A673 (cell line): ENCODE measurements around the gene NEDD4L. TPM values are rescaled to one million over a fixed set of nuclear protein-coding genes. Genes with fewer than 3 reads are reported as not detected.
"Not testable (repeated sequence)": the region's sequence is repeated elsewhere in the genome, so short reads cannot be mapped to it uniquely, and the experiment has no call there.

Experiments
- BruUV-seq: library from RNA; stranded (reverse); fragments of 400-500 nt; replicated peaks from 2 replicates; lab custom pipeline; 2021; lab: Mats Ljungman, UMichigan
- CTCF ChIA-PET: fragments of 300-600 bp; sonication (Branson Sonifier 250); formaldehyde crosslinking; loops from one replicate; lab custom pipeline; 2022; ENCODE audit warnings: antibody characterized with exemption; lab: Charles Lee
- POLR2A ChIA-PET: fragments of 300-600 bp; sonication (Branson Sonifier 250); formaldehyde crosslinking; loops from one replicate; lab custom pipeline; 2022; ENCODE audit warnings: antibody characterized with exemption; ENCODE audit not compliant: low non-redundant PET; lab: Charles Lee
- DNase-seq: peaks from one replicate; pipeline ENCODE4 v3.0.0-alpha.2; 2015; ENCODE audit warnings: low spot score
- H3K27ac ChIP-seq: fragments of 200-600 bp; sonication (generic); 2 replicates; pipeline ENCODE4 v1.5.1; 2016; ENCODE audit warnings: mixed run types, low read depth, mild to moderate bottlenecking, mixed read lengths, antibody characterized with exemption, low read length; ENCODE audit not compliant: poor library complexity, severe bottlenecking
- H3K27me3 ChIP-seq: fragments of 200-600 bp; sonication (generic); replicated peaks from 2 replicates; pipeline ENCODE4 v1.6.1; 2017; ENCODE audit warnings: mixed run types, low read depth, mild to moderate bottlenecking, mixed read lengths, antibody characterized with exemption, low read length; ENCODE audit not compliant: insufficient read depth, poor library complexity
- H3K36me3 ChIP-seq: fragments of 200-600 bp; sonication (generic); 2 replicates; pipeline ENCODE4 v1.6.1; 2016; ENCODE audit warnings: mixed run types, mild to moderate bottlenecking, mixed read lengths, antibody characterized with exemption, low read length; ENCODE audit not compliant: insufficient read depth, poor library complexity, severe bottlenecking
- H3K4me1 ChIP-seq: fragments of 200-600 bp; sonication (generic); 2 replicates; pipeline ENCODE4 v1.6.1; 2017; ENCODE audit warnings: mixed run types, mild to moderate bottlenecking, mixed read lengths, antibody characterized with exemption, low read length; ENCODE audit not compliant: insufficient read depth, poor library complexity, severe bottlenecking
- H3K4me3 ChIP-seq: fragments of 200-600 bp; sonication (generic); 2 replicates; pipeline ENCODE4 v1.5.1; 2016; ENCODE audit warnings: low read depth, mixed run types, mild to moderate bottlenecking, mixed read lengths, low read length; ENCODE audit not compliant: poor library complexity, severe bottlenecking
- H3K9me3 ChIP-seq: fragments of 200-600 bp; sonication (generic); 2 replicates; pipeline ENCODE4 v1.6.1; 2016; ENCODE audit warnings: mixed run types, low read depth, mild to moderate bottlenecking, mixed read lengths, antibody characterized with exemption, low read length; ENCODE audit not compliant: poor library complexity, severe bottlenecking
- EZH2 ChIP-seq: fragments of 200-600 bp; sonication (generic); IDR thresholded peaks from 2 replicates; pipeline ENCODE4 v1.6.1; 2017; ENCODE audit warnings: borderline replicate concordance, low read depth, mild to moderate bottlenecking, mixed read lengths, antibody characterized with exemption, low read length; ENCODE audit not compliant: poor library complexity, severe bottlenecking
- intact Hi-C: fragments of 100-400 bp; cut with micrococcal nuclease; formaldehyde crosslinking; loops from one replicate; pipeline ENCODE4 v1.10.0; 2022; ENCODE audit not compliant: unreplicated experiment
- total RNA-seq: library from RNA; stranded (reverse); gene quantifications from 2 replicates; pipeline ENCODE4 v1.2.3, GENCODE V29; 2021
- TF ChIP-seq, protein P1 (sequence below): fragments of 300-800, 200-600 bp; sonication (generic); conservative IDR thresholded peaks from 2 replicates; pipeline ENCODE4 v1.5.1; 2017; ENCODE audit warnings: low read depth, mild to moderate bottlenecking, antibody characterized with exemption, low read length, moderate library complexity, mixed read lengths

Gene NEDD4L
- total RNA-seq, 1 experiment from 2014 or later: 15.3 TPM

DNA sequence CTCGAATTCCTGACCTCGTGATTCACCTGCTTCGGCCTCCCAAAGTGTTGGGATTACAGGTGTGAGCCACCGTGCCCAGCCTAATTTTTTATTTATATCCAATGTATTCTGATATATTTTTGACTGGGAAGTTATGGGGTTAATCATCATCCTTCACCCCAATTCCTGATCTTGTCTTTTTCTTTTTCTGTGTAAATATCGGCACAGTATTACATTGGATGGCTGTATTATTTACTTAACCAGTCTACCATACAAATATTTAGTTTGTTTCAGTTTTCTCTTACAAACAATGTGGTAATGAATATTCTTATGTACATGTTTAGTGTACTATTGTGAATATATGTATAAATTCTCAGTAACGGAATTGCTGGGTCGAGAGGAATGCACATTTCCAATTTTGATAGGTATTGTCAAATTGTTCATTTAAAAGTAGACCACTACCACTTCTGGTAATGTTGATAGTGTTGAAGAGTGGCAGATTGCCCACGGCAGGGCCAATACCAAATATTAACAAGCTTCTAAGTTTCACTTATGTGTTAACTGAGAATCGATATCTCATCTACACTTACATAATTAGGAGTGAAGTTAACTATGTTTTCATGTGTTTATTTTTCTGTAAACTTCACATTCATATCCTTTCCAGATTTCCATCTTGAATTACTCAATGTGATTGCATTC, 388.2 kb downstream of the NEDD4L start:
- no peaks in the 10 kb centered on the region for H3K36me3 ChIP-seq
- DNase-seq: no peak
- no peaks in the 10 kb centered on the region for H3K9me3 ChIP-seq
- H3K27ac ChIP-seq: no peak overlapping the region
- intact Hi-C loops: no loop called here
- H3K27me3 ChIP-seq: no peaks in the 10 kb centered on the region
- no TSS peak for BruUV-seq
- H3K4me3 ChIP-seq: no peak overlapping the region
- TF ChIP-seq EZH2: no peak
- TF ChIP-seq, protein P1, sequence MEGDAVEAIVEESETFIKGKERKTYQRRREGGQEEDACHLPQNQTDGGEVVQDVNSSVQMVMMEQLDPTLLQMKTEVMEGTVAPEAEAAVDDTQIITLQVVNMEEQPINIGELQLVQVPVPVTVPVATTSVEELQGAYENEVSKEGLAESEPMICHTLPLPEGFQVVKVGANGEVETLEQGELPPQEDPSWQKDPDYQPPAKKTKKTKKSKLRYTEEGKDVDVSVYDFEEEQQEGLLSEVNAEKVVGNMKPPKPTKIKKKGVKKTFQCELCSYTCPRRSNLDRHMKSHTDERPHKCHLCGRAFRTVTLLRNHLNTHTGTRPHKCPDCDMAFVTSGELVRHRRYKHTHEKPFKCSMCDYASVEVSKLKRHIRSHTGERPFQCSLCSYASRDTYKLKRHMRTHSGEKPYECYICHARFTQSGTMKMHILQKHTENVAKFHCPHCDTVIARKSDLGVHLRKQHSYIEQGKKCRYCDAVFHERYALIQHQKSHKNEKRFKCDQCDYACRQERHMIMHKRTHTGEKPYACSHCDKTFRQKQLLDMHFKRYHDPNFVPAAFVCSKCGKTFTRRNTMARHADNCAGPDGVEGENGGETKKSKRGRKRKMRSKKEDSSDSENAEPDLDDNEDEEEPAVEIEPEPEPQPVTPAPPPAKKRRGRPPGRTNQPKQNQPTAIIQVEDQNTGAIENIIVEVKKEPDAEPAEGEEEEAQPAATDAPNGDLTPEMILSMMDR: no peak
- ChIA-PET POLR2A (no interaction called here), CTCF (no interaction called here)
- no peaks in the 10 kb centered on the region for H3K4me1 ChIP-seq

DNA sequence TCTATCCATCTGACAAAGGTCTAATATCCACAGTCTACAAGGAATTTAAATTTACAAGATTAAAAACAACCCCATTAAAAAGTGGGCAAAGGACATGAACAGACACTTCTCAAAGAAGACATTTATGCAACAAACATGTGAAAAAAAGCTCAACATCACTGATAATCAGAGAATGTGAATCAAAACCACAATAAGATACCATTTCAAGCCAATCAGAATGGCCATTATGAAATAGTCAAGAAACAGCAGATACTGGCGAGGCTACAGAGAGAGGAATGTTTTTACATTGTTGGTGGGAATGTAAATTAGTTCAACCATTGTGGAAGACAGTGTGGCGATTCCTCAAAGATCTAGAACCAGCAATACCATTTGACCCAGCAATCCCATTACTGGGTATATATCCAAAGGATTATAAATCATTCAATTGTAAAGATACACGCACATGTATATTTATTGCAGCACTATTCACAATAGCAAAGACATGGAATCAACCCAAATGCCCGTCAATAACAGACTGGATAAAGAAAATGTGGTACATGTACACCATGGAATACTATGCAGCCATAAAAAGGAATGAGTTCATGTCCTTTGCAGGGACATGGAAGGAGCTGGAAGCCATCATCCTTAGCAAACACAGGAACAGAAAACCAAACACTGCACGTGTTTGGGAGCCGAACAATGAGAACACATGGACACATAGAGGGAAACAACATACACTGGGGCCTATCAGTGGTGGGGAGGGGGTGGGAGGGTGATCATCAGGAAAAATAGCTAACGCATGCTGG, 391.4 kb downstream of the NEDD4L start:
- H3K36me3 ChIP-seq, H3K4me1 ChIP-seq, CTCF ChIA-PET, H3K9me3 ChIP-seq, BruUV-seq, POLR2A ChIA-PET, intact Hi-C loops, DNase-seq, H3K27me3 ChIP-seq, H3K27ac ChIP-seq, H3K4me3 ChIP-seq: not testable (repeated sequence)

DNA sequence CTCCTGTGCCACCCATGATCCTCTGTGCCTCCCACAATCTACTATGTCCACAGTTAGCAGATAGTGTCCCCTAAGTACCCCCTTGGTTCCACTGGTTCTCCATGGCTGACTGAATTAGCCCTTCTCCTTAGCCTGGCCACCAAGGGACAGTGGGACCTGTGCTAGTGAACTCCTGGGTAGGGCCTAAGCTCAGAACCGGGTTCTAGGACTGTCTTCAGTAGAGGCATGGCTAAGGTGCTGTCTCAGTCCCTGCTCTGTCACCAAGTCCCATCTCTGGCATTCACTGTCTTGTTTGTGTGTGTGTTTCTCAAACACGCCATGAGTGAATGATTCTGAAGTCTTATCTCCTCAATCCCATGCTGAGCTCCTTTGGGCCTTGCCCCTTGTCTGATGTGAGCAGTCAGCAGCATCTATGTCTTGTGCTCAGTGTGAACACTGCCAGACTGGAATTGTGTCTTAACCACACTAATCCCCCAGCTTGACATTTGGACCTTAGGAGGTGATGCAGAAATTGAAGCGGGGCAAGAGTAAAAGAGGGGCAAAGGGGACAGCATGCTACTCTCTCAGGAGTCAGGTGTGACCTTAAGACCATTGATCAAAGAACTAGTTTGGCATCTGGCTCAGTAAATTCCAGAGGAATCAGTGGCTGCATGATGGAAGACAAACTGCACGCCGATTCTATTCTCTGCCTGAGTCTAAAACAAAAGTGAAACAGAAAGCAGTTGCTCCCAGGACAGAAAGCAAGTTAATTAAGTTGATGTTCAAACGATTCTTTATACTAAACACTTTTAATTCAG, 394.3 kb downstream of the NEDD4L start:
- CTCF ChIA-PET: no interaction called here
- intact Hi-C loops: no loop called here
- Histone ChIP-seq H3K4me1 (no peaks in the 10 kb centered on the region), H3K27me3 (no peaks in the 10 kb centered on the region), H3K36me3 (no peaks in the 10 kb centered on the region), H3K9me3 (no peaks in the 10 kb centered on the region), H3K4me3 (no peak overlapping the region), H3K27ac (no peak overlapping the region)
- no TSS peak for BruUV-seq
- POLR2A ChIA-PET: no interaction called here
- DNase-seq: no peak
- TF ChIP-seq, protein P1: no peak
- no peak for TF ChIP-seq EZH2
